Heart right ventricle (tissue), 16 donors: ENCODE results near the gene PLEK. TPM values are rescaled to one million over a fixed set of nuclear protein-coding genes. Genes with fewer than 3 reads are reported as not detected.

ENCODE experiments used
- ATAC-seq, 8 donors: fragments of 200-7000 bp; cut with Tn5 transposase; one replicate each; pipeline ENCODE4 v1.9.1; 2020; ENCODE audit warnings: mild to moderate bottlenecking in 8 of 8, moderate library complexity in 8 of 8, moderate number of reproducible peaks in 1 of 8
- DNase-seq, 2 donors: peaks; one replicate each; pipeline ENCODE4 v3.0.0-alpha.2; 2020
- H3K27ac ChIP-seq, 10 donors: fragments of 200-600 bp; sonication (generic) in 2 of 10; one replicate each; pipeline versions ENCODE4 v1.5.0 to v1.8.0; 2020 to 2022; ENCODE audit warnings: mild to moderate bottlenecking in 3 of 10
- H3K27me3 ChIP-seq, 7 donors: fragments of 200-600 bp; one replicate each; pipeline ENCODE4 v1.8.0; 2021 to 2022; ENCODE audit warnings: mild to moderate bottlenecking in 2 of 7
- H3K36me3 ChIP-seq, 9 donors: fragments of 200-600 bp; sonication (generic) in 1 of 9; one replicate each; pipeline versions ENCODE4 v1.5.0 to v1.8.0; 2020 to 2022; ENCODE audit warnings: mild to moderate bottlenecking in 2 of 9
- H3K4me1 ChIP-seq, 9 donors: fragments of 200-600 bp; sonication (generic) in 1 of 9; one replicate each; pipeline versions ENCODE4 v1.5.0 to v1.8.0; 2020 to 2022; ENCODE audit warnings: mild to moderate bottlenecking in 4 of 9
- H3K4me3 ChIP-seq, 10 donors: fragments of 200-600 bp; sonication (generic) in 2 of 10; one replicate each; pipeline versions ENCODE4 v1.5.0 to v1.8.0; 2020 to 2022; ENCODE audit warnings: mild to moderate bottlenecking in 7 of 10, moderate library complexity in 2 of 10
- H3K9me3 ChIP-seq, 11 donors: fragments of 200-600 bp in 10 of 11; sonication (generic) in 2 of 11; one replicate each; pipeline versions ENCODE4 v1.5.0 to v1.8.0; 2013 to 2022; ENCODE audit warnings: mild to moderate bottlenecking in 2 of 11, control low read depth in 1 of 11, moderate library complexity in 1 of 11
- WGBS, 2 donors: extraction: QIAGEN DNeasy Blood & Tissue Kit; methylation state at CpG; one replicate each; pipeline ENCODE4 v1.1.7; 2013; ENCODE audit warnings: inconsistent platforms in 1 of 2; 5-methylcytosine and 5-hydroxymethylcytosine counted together
- intact Hi-C, 10 donors: fragments of 100-400 bp; cut with DNase I; formaldehyde crosslinking; loops; one replicate each; pipeline versions ENCODE4 v1.11.1 to v1.14.2; 2022
- polyA plus RNA-seq, 2 donors: library from polyadenylated mRNA; stranded (reverse); fragments of 200-250 nt; gene quantifications; one replicate each; pipeline ENCODE4 v1.2.3, GENCODE V29; 2013
- total RNA-seq, 10 donors: library from RNA; stranded (reverse); fragmentation: NEBNext Ultra II Directional in 3 of 10; extraction: Animal tissue kit (Norgen Biotek cat#: 25700) in 3 of 10; gene quantifications; one replicate each; pipeline versions ENCODE4 v1.2.1 to v1.2.4, GENCODE V29; 2021 to 2023
- TF ChIP-seq, protein P1 (sequence below), 9 donors: fragments of 200-600 bp; sonication (generic) in 2 of 9; IDR thresholded peaks; one replicate each; pipeline versions ENCODE4 v1.5.0 to v1.8.0; 2021 to 2022; ENCODE audit warnings: antibody characterized with exemption in 9 of 9, mild to moderate bottlenecking in 5 of 9, moderate library complexity in 1 of 9
- donor health status: Arrhythmogenic right ventricular cardiomyopathy.
- donor health status: ischemic (EF 13 %, LVEDD 7.1; RV severe dilation, severe dysfunction).
- donor health status: healthy with polysubstance abuse.
- donor health status: DM: no; HTN: yes; CAD: no.
- donor health status: DM: no; HTN: no; CAD: no.
- donor health status: ischemic (EF 25% LVEDD 6.9; RV normal size, moderate dysfunction).
- donor health status: ischemic (EF 25% LVEDD 5.7; RV mildly dilated, moderate dysfunction).
- donor health status: healthy.
- donor health status: DM: yes; HTN: yes; CAD: no.
- donor health status: Ischemic cardiomyopathy.
- donor health status: ischemic (EF 35%, LVEDD 5.7; RV mildly dilated, moderate dysfunction).
- donor health status: nonischemic (EF 11% LVEDD 7.7; RV severe dilation, severe dysfunction).
- donor health status: DM: yes; HTN: yes; CAD: no.
- donor health status: PGD.
- donor health status: ischemic (EF 29% LVEDD 5.4; RV normal size, mild dysfunction).
- donor health status: nonischemic (EF 23%, LVEDD 6.1; RV moderate dilation, normal function).

PLEK gene
- total and polyA plus RNA-seq, 12 donors: 1.1 to 46.3 (median 2.7) TPM

DNA sequence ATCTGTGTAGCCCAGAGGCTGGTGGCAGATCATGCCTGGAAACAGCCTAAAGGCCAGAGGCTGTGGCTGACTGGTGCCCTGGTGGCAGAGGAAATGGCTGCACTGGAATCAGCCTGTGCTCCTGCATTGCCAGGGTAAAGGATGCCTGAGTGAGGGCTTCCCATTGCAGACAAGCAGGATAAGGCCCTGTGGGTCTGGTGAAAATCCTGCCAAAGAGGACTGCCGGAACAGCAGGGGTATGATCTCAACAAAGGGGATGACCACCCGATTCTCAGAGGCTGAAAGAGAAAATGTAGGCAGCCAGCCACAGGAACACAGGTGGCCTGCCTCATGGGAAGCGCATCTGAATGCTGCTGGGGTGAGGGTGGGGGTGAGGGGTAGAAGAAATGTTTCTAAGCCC, 53.8 kb downstream of the PLEK start:
- Histone ChIP-seq H3K27ac (no peak overlapping the region), H3K36me3 (no peaks in the 10 kb centered on the region), H3K4me3 (no peak overlapping the region), H3K4me1 (peaks cover 0 to 23% (median 0%) of the 10 kb centered on the region in 9 donors), H3K9me3 (no peaks in the 10 kb centered on the region), H3K27me3 (no peaks in the 10 kb centered on the region)
- TF ChIP-seq, protein P1, sequence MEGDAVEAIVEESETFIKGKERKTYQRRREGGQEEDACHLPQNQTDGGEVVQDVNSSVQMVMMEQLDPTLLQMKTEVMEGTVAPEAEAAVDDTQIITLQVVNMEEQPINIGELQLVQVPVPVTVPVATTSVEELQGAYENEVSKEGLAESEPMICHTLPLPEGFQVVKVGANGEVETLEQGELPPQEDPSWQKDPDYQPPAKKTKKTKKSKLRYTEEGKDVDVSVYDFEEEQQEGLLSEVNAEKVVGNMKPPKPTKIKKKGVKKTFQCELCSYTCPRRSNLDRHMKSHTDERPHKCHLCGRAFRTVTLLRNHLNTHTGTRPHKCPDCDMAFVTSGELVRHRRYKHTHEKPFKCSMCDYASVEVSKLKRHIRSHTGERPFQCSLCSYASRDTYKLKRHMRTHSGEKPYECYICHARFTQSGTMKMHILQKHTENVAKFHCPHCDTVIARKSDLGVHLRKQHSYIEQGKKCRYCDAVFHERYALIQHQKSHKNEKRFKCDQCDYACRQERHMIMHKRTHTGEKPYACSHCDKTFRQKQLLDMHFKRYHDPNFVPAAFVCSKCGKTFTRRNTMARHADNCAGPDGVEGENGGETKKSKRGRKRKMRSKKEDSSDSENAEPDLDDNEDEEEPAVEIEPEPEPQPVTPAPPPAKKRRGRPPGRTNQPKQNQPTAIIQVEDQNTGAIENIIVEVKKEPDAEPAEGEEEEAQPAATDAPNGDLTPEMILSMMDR (IDR thresholded peaks at IDR 0.05): no peak
- WGBS, 2 donors: 84 to 86% methylated on average over 3 of the region's 3 CpGs
- no peak for DNase-seq
- intact Hi-C loops: no loop called here
- no peak for ATAC-seq

DNA sequence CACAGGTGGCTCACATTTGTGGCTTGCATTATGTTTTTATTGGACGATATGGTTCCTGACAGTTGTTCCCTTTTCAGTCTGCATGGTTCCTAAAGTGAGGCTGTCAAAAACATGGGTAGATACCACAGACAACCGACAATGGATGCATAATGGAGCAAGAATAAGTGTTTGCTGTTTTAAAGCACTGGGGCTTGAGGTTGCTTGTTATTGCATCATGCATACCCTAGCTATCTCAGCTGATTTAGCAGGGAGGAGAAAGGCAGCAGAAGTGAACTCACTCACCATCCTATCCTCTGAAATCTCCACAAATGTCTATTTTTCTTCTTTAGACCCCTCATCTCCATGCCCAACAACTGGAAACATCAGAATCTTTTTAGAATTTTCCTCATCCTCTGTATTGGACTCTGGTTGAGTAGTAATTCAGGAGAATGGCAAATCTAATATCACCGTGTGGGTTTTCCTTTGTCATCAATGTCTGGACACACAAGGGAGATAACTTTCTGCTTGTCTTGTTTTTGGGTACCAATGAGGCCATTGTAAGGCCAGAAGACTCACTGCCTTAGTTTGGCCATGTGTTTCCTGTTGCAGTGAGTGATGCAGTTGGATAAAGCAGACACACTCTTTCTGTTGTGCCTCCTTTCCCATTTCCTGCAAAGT, 55.3 kb downstream of the PLEK start:
- Histone ChIP-seq H3K9me3 (no peaks in the 10 kb centered on the region), H3K4me3 (no peak overlapping the region), H3K27me3 (no peaks in the 10 kb centered on the region), H3K36me3 (no peaks in the 10 kb centered on the region), H3K27ac (no peak overlapping the region), H3K4me1 (peaks cover 0 to 38% (median 0%) of the 10 kb centered on the region in 9 donors)
- ATAC-seq (no peak), DNase-seq (no peak)
- TF ChIP-seq, protein P1 (IDR thresholded peaks at IDR 0.05): no peak
- WGBS, 2 donors: 65 to 68% methylated on average over 3 of the region's 3 CpGs
- intact Hi-C loops: no loop called here

DNA sequence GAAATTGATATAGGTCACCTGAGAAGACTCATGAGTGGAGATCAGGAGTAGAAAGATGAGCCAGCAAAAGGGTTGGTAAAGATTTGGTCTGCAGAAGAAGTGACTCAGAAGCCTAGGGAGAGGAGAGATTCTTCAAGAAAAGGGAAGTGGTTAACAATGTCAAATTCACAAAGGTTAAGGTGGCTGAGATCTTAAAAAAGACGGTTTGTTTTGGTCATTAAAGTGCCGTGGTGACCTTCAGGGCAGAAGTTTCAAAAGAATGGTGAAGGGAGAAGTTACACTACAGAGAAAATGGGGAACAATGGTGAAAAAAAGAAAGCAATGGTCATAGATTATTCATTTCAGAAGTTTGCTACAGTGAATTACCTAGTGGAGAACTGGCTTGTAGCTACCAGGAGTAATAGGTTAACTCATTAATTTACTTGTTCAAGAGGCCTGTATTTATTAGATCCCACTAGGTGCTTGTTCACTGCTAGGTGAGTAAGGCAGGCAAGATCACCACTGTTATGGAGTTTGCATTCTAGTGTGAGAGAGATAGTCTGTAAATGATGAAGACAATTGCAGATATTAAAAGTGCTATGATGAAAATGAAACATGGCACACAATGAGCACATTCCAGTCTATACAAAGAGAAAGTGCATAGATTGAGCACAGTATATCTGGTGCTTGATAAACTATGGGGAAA, 59.0 kb downstream of the PLEK start:
- 64 to 68% methylated on average over 2 of the region's 2 CpGs for WGBS, 2 donors
- H3K9me3 ChIP-seq: no peaks in the 10 kb centered on the region
- intact Hi-C loops: no loop called here
- peak overlapping the region in 1 of 10 donors; percentile 2 for H3K27ac ChIP-seq
- TF ChIP-seq, protein P1 (IDR thresholded peaks at IDR 0.05): no peak
- H3K4me3 ChIP-seq: no peak overlapping the region
- peaks cover 0 to 63% (median 10%) of the 10 kb centered on the region in 9 donors for H3K4me1 ChIP-seq
- DNase-seq: no peak
- H3K36me3 ChIP-seq: no peaks in the 10 kb centered on the region
- no peaks in the 10 kb centered on the region for H3K27me3 ChIP-seq
- peak in 1 of 8 donors; percentile 22 for ATAC-seq

DNA sequence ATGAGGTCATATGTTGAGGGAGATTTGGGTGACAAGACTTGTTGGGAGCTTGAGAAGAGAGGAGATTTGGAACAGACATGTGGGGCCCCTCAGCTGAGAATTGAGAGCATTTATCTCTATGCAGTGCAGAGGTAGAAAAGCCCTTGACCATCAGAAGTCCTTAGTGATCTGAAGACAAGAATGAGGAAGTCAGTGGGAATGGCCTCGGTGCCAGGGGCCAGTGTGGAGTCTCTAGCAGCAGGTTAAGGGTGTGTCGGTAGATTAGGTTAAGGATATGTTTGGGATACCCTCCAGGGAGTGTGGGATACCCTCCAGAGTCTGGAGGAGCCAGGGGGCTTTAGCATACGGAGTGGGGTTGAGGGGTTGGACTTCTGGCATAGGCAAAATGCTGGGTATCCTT, 60.4 kb downstream of the PLEK start:
- 75 to 85% methylated on average over 3 of the region's 3 CpGs for WGBS, 2 donors

More for the DNA sequence above, 60.4 kb downstream of the PLEK start:
- Histone ChIP-seq H3K27me3 (no peaks in the 10 kb centered on the region), H3K9me3 (no peaks in the 10 kb centered on the region), H3K4me3 (no peak overlapping the region), H3K4me1 (peaks cover 0 to 60% (median 10%) of the 10 kb centered on the region in 9 donors), H3K36me3 (no peaks in the 10 kb centered on the region), H3K27ac (peak overlapping the region in 1 of 10 donors; percentile 16)
- intact Hi-C loops: loop anchor here in 1 of 10 donors (5.0 kb wide), 1 partner anchor 43 kb away; no protein-coding TSS in a partner anchor
- ATAC-seq: no peak
- no peak for DNase-seq
- TF ChIP-seq, protein P1 (IDR thresholded peaks at IDR 0.05): no peak
